Activated naive CD4-positive, alpha-beta T cell treated with anti-CD3 and anti-CD28 coated beads for 36 hours (primary cell): ENCODE data around the gene FANCB. TPM values are rescaled to one million over a fixed set of nuclear protein-coding genes. Genes with fewer than 3 reads are reported as not detected.

Source experiments
- CTCF ChIA-PET: fragments of 350-600 bp; sonication (Branson Sonifier 250); formaldehyde crosslinking; loops from one replicate; lab custom pipeline; 2021; ENCODE audit warnings: antibody characterized with exemption; lab: Charles Lee
- DNase-seq: peaks from one replicate; pipeline ENCODE4 v3.0.0-alpha.2; 2020
- H3K27ac Mint-ChIP-seq: one replicate; pipeline ENCODE4 v1.8.0; 2021; ENCODE audit warnings: mild to moderate bottlenecking, mixed read lengths
- H3K27me3 Mint-ChIP-seq: one replicate; pipeline ENCODE4 v1.8.0; 2021; ENCODE audit warnings: low read depth, mixed read lengths
- H3K36me3 Mint-ChIP-seq: one replicate; pipeline ENCODE4 v1.8.0; 2021; ENCODE audit warnings: low read depth, mixed read lengths
- H3K4me1 Mint-ChIP-seq: one replicate; pipeline ENCODE4 v1.8.0; 2021; ENCODE audit warnings: low read depth, mixed read lengths
- H3K4me3 Mint-ChIP-seq: one replicate; pipeline ENCODE4 v1.8.0; 2021; ENCODE audit warnings: mild to moderate bottlenecking, moderate library complexity, mixed read lengths
- H3K9me3 Mint-ChIP-seq: one replicate; pipeline ENCODE4 v1.8.0; 2021; ENCODE audit warnings: mixed read lengths
- intact Hi-C: fragments of 100-400 bp; cut with micrococcal nuclease; formaldehyde crosslinking; loops from one replicate; pipeline ENCODE4 v1.15.1; 2023
- total RNA-seq, 2 experiments: library from RNA; stranded (reverse); gene quantifications; one replicate each; pipeline ENCODE4 v1.2.3, GENCODE V29; 2021

The FANCB gene
- total RNA-seq, 2 experiments from 2014 or later = 16.5 to 17.9 TPM

GRCh38 chrX:14832151-14832550, 40.7 kb downstream of the FANCB start:
- no peak overlapping the region for H3K4me3 Mint-ChIP-seq
- DNase-seq = no peak
- H3K9me3 Mint-ChIP-seq = peaks cover 7% of the 10 kb centered on the region
- CTCF ChIA-PET = no interaction called here
- H3K4me1 Mint-ChIP-seq = no peaks in the 10 kb centered on the region
- H3K27me3 Mint-ChIP-seq = no peaks in the 10 kb centered on the region
- intact Hi-C loops = no loop called here
- H3K36me3 Mint-ChIP-seq = peaks cover 30% of the 10 kb centered on the region
- H3K27ac Mint-ChIP-seq = no peak overlapping the region

- Mint-ChIP-seq H3K36me3 (peaks cover 9% of the 10 kb centered on the region), H3K27ac (no peak overlapping the region), H3K27me3 (peaks cover 2% of the 10 kb centered on the region), H3K4me3 (no peak overlapping the region), H3K4me1 (no peaks in the 10 kb centered on the region), H3K9me3 (peaks cover 7% of the 10 kb centered on the region)
- intact Hi-C loops = no loop called here
- DNase-seq = no peak
- CTCF ChIA-PET = no interaction called here
These were observed 43.2 kb downstream of the FANCB start for GRCh38 chrX:14829643-14830042.

- CTCF ChIA-PET = no interaction called here
- no peak for DNase-seq
- intact Hi-C loops = no loop called here
- Mint-ChIP-seq H3K27me3 (peaks cover 2% of the 10 kb centered on the region), H3K27ac (no peak overlapping the region), H3K9me3 (peaks cover 7% of the 10 kb centered on the region), H3K36me3 (peaks cover 7% of the 10 kb centered on the region), H3K4me1 (no peaks in the 10 kb centered on the region), H3K4me3 (no peak overlapping the region)
These were observed 46.5 kb downstream of the FANCB start for GRCh38 chrX:14826319-14826718.

GRCh38 chrX:14825851-14826250, 47.0 kb downstream of the FANCB start:
- CTCF ChIA-PET = no interaction called here
- Mint-ChIP-seq H3K9me3 (peaks cover 7% of the 10 kb centered on the region), H3K27me3 (peaks cover 2% of the 10 kb centered on the region), H3K36me3 (peaks cover 7% of the 10 kb centered on the region), H3K27ac (no peak overlapping the region), H3K4me3 (no peak overlapping the region), H3K4me1 (no peaks in the 10 kb centered on the region)
- intact Hi-C loops = no loop called here
- DNase-seq = no peak

GRCh38 chrX:14819769-14820168, 53.1 kb downstream of the FANCB start:
- peaks cover 7% of the 10 kb centered on the region for H3K9me3 Mint-ChIP-seq
- H3K36me3 Mint-ChIP-seq = peaks cover 1% of the 10 kb centered on the region
- H3K4me1 Mint-ChIP-seq = no peaks in the 10 kb centered on the region
- no peak overlapping the region for H3K4me3 Mint-ChIP-seq
- intact Hi-C loops = no loop called here
- DNase-seq = no peak
- CTCF ChIA-PET = no interaction called here
- H3K27ac Mint-ChIP-seq = no peak overlapping the region
- H3K27me3 Mint-ChIP-seq = peaks cover 4% of the 10 kb centered on the region

- CTCF ChIA-PET = no interaction called here
- DNase-seq = no peak
- H3K27me3 Mint-ChIP-seq = peaks cover 4% of the 10 kb centered on the region
- no peak overlapping the region for H3K4me3 Mint-ChIP-seq
- H3K36me3 Mint-ChIP-seq = peaks cover 1% of the 10 kb centered on the region
- H3K4me1 Mint-ChIP-seq = no peaks in the 10 kb centered on the region
- intact Hi-C loops = no loop called here
- no peak overlapping the region for H3K27ac Mint-ChIP-seq
- peaks cover 7% of the 10 kb centered on the region for H3K9me3 Mint-ChIP-seq
These were observed 55.3 kb downstream of the FANCB start for GRCh38 chrX:14817571-14817970.

GRCh38 chrX:14802943-14803710, 69.7 kb downstream of the FANCB start:
- intact Hi-C loops = no loop called here
- no peak overlapping the region for H3K4me3 Mint-ChIP-seq
- DNase-seq = no peak
- H3K27ac Mint-ChIP-seq = no peak overlapping the region
- H3K36me3 Mint-ChIP-seq = no peaks in the 10 kb centered on the region
- CTCF ChIA-PET = no interaction called here
- peaks cover 11% of the 10 kb centered on the region for H3K4me1 Mint-ChIP-seq
- H3K27me3 Mint-ChIP-seq = no peaks in the 10 kb centered on the region
- H3K9me3 Mint-ChIP-seq = no peaks in the 10 kb centered on the region

- H3K9me3 Mint-ChIP-seq = no peaks in the 10 kb centered on the region
- H3K4me3 Mint-ChIP-seq = no peak overlapping the region
- intact Hi-C loops = no loop called here
- no peak for DNase-seq
- H3K4me1 Mint-ChIP-seq = peaks cover 13% of the 10 kb centered on the region
- H3K27me3 Mint-ChIP-seq = no peaks in the 10 kb centered on the region
- no peaks in the 10 kb centered on the region for H3K36me3 Mint-ChIP-seq
- no peak overlapping the region for H3K27ac Mint-ChIP-seq
- CTCF ChIA-PET = no interaction called here
These were observed 71.7 kb downstream of the FANCB start for GRCh38 chrX:14801136-14801535.

GRCh38 chrX:14798805-14799397, 74.0 kb downstream of the FANCB start:
- intact Hi-C loops = loop anchor here (5.0 kb wide), 3 partner anchors 83 to 1057 kb away; no protein-coding TSS in a partner anchor
- DNase-seq = peak; percentile 7
- Mint-ChIP-seq H3K36me3 (peaks cover 2% of the 10 kb centered on the region), H3K4me3 (no peak overlapping the region), H3K9me3 (no peaks in the 10 kb centered on the region), H3K27ac (peak overlapping the region; percentile 76), H3K27me3 (no peaks in the 10 kb centered on the region), H3K4me1 (peaks cover 13% of the 10 kb centered on the region)
- CTCF ChIA-PET = no interaction called here

Other genes with a start within 250 kb of the FANCB start
- gene MOSPD2, start 352 bp upstream of the FANCB start, total RNA-seq = 10 to 100 TPM; 16.0 to 16.1 TPM